Large intestine (tissue), 3 donors: ENCODE data around the gene GRAMD1B. TPM values are rescaled to one million over a fixed set of nuclear protein-coding genes. Genes with fewer than 3 reads are reported as not detected.
"Not testable (repeated sequence)": the region's sequence is repeated elsewhere in the genome, so short reads cannot be mapped to it uniquely, and the experiment has no call there.

ENCODE experiments used
- DNase-seq, 2 donors: peaks; one replicate each; pipeline versions ENCODE4 v3.0.0 to v3.0.0-alpha.2; 2013
- H3K27ac ChIP-seq: one replicate; pipeline ENCODE4 v1.5.1; 2013; ENCODE audit warnings: low read length
- H3K27me3 ChIP-seq: 2 replicates; pipeline ENCODE4 v1.6.1; 2013; ENCODE audit warnings: low read length; ENCODE audit not compliant: control insufficient read depth, insufficient read depth
- H3K36me3 ChIP-seq: 2 replicates; pipeline ENCODE4 v1.6.1; 2013; ENCODE audit warnings: low read length; ENCODE audit not compliant: control insufficient read depth, insufficient read depth
- H3K4me1 ChIP-seq: one replicate; pipeline ENCODE4 v1.6.1; 2013; ENCODE audit warnings: low read length; ENCODE audit not compliant: control insufficient read depth, insufficient read depth
- H3K4me3 ChIP-seq: one replicate; pipeline ENCODE4 v1.5.1; 2013; ENCODE audit warnings: low read length
- H3K9me3 ChIP-seq: one replicate; pipeline ENCODE4 v1.6.1; 2013; ENCODE audit warnings: mild to moderate bottlenecking, low read depth, low read length, moderate library complexity; ENCODE audit not compliant: control insufficient read depth
- WGBS: methylation state at CpG from one replicate; pipeline ENCODE4 v1.1.5; 2013; ENCODE audit warnings: low lambda C conversion rate; ENCODE audit not compliant: insufficient coverage; 5-methylcytosine and 5-hydroxymethylcytosine counted together
- polyA plus RNA-seq: library from polyadenylated mRNA; unstranded; fragments of 120-200 nt; gene quantifications from one replicate; pipeline ENCODE4 v1.2.1, GENCODE V29; 2013

Gene GRAMD1B
- polyA plus RNA-seq, 1 donor = 51.5 TPM

DNA sequence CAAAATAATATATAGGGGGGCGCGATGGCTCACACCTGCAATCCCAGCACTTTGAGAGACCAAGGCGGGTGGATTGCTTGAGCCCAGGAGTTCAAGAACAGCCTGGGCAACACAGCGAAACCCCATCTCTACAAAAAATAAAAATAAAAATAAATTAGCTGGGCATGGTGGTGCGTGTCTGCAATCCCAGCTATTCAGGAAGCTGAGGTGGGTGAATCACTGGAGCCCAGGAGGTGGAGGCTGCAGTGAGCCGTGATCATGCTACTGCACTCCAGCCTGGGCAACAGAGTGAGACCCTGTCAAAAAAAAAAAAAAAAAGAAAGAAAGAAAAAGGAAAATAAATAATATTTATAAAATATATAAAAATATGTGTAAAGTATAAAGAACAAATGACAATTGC, 90.4 kb downstream of the GRAMD1B start:
- H3K36me3 ChIP-seq, H3K27me3 ChIP-seq, H3K4me3 ChIP-seq, DNase-seq, H3K27ac ChIP-seq, H3K9me3 ChIP-seq, H3K4me1 ChIP-seq: not testable (repeated sequence)
- 100% methylated on average over 1 of the region's 6 CpGs for WGBS

DNA sequence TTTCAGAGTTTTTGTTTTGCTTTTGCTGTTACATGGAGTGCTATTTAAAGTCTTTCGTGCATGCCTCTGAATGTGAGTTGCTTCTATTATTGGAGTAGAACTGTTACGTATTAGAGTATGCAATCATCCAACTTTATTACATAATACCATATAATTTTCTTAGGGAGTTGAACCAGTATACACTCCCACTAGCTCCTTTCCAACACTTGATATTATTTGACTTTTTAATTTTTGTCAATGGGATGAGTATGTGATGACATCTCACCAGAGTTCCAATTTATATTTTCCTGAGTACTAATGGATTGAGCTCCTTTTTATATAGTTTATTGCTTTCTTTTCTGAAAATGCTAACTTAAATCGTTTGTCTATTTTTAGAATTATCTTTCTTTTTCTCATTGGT, 90.9 kb downstream of the GRAMD1B start:
- H3K4me1 ChIP-seq = no peaks in the 10 kb centered on the region
- DNase-seq = no peak
- H3K36me3 ChIP-seq = peaks cover 5% of the 10 kb centered on the region
- H3K9me3 ChIP-seq = no peaks in the 10 kb centered on the region
- no peaks in the 10 kb centered on the region for H3K27me3 ChIP-seq
- no peak overlapping the region for H3K4me3 ChIP-seq
- H3K27ac ChIP-seq = no peak overlapping the region
- WGBS = 89% methylated on average over 1 of the region's 3 CpGs

DNA sequence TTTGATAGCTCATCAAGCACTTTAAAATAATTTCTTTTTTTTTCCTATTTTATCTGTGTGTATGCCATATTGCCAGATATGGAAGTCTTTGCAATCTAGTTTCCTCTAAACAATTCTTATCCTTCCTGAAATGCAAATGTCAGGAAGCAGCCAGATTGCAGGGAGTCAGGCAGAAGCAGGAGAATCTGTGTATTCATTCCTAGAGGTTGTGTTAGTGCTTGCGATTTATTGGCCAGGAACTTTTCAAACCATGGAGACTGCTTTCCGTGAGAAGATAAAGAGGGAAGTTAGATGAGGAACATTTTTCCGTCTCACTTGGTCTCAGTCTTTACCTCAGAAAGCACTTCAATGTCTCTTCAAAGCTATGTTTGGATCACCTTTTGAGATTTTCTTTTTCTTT, 91.9 kb downstream of the GRAMD1B start:
- Histone ChIP-seq H3K9me3 (no peaks in the 10 kb centered on the region), H3K4me1 (no peaks in the 10 kb centered on the region), H3K36me3 (peaks cover 6% of the 10 kb centered on the region), H3K27ac (no peak overlapping the region), H3K27me3 (no peaks in the 10 kb centered on the region), H3K4me3 (no peak overlapping the region)
- DNase-seq = no peak
- WGBS = 100% methylated on average over 3 of the region's 3 CpGs

DNA sequence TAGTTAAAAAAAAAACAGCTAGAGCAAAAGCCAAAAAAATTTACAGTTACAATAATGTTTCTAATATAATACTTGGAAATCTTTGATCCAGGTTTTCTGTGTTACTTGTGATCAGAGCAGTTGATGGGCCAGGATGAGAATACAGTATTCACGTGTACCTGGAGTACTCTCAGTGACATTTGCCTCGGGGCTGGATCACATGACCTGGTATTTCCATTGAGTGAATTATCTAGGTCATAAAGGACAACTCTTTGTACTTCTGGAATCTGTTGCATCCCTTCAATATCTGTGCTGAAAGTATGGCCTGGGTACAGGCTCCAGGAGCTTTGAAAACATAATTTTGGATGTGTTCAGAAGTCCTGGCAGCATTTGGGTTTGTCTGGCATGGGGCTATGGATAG, 93.5 kb downstream of the GRAMD1B start:
- DNase-seq = peak; percentile 26 to 52
- Histone ChIP-seq H3K4me3 (no peak overlapping the region), H3K36me3 (peaks cover 9% of the 10 kb centered on the region), H3K27me3 (no peaks in the 10 kb centered on the region), H3K4me1 (no peaks in the 10 kb centered on the region), H3K9me3 (no peaks in the 10 kb centered on the region), H3K27ac (no peak overlapping the region)
- no CpG with 5 or more reads among the region's 2 CpGs for WGBS

DNA sequence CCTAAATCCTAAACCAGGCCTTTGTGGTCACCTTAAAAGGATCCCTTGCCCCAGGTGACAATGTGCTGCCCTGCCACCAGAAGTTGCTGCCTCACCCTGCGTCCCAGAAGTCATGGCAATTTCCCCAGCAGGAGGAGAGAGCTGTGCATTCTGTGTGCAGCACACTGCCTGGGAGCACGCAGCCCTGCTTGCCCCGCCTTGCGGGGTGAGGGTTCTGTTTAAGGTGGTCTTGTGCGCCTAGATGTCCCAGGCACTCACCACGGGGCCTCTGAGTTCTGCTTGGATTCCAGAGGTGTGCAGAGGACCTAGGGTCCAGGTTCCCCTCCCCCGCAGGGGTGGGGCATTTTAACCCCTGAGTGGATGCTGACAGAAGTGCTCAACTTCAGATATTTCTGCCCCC, 95.0 kb downstream of the GRAMD1B start:
- WGBS = no CpG with 5 or more reads among the region's 7 CpGs
- no peak overlapping the region for H3K4me3 ChIP-seq

DNA sequence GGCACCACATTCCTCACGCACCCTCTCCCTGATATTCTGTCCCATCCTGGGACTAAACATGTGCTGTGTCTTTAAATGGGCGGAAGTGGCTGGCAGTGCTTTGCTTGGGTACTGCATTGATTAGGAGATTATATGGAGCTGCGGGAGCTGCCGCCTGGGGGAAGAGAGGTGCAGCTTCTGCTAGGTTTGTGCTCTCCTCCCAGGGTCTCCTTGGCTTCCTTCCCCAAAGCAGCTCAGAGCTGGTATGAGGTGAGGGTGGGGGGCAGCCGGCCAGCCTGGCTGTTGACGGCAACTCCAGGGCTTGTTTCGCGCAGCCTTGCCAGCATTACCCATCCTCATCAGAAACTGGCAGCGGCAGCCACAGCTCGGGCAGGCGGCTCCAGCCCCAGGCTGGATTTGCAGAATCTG, 95.4 kb downstream of the GRAMD1B start:
- H3K4me3 ChIP-seq = no peak overlapping the region
- H3K27me3 ChIP-seq = no peaks in the 10 kb centered on the region
- H3K27ac ChIP-seq = no peak overlapping the region
- WGBS = no CpG with 5 or more reads among the region's 11 CpGs
- H3K9me3 ChIP-seq = no peaks in the 10 kb centered on the region
- H3K4me1 ChIP-seq = no peaks in the 10 kb centered on the region
- peaks cover 12% of the 10 kb centered on the region for H3K36me3 ChIP-seq
- DNase-seq = no peak

More for the DNA sequence above, 95.0 kb downstream of the GRAMD1B start:
- no peak for DNase-seq
- Histone ChIP-seq H3K27ac (no peak overlapping the region), H3K36me3 (peaks cover 12% of the 10 kb centered on the region), H3K27me3 (no peaks in the 10 kb centered on the region), H3K4me1 (no peaks in the 10 kb centered on the region), H3K9me3 (no peaks in the 10 kb centered on the region)

DNA sequence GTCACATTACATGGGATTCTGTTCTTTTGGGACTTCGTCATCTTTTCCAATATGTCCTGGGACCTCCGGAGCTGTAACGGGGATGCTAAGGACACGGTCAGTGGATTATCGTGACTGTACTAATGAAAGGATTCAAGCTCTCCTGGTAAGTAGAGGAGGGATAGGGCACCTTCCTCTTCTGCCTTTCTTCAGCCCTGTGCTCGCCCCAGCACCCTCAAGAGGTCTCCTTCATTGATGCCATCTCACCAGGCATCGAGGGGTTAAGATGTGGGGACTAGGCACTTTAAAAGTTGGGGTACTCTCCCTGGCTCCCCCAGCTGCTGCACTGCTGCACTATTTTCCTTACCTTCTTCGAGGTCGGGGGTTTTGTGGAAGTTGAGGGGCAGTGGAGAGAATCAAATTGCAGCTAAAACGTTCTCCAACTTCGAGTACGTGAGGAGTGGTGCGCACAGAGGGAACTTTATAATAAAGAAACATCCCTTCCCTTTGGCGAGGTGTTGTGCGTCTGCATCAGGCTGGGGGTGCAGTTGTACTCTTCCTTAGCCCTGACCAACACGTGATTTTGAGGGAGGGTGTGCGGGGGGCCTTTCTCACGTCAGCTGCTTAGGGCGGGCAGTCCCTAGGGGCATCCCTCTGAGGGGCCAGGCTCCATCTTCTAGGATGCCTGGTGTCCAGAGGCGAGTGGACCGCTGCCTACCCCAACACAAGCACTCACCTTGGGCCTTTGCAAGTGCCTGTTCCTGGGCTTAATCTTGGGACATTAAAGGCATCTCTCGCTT, 96.1 kb downstream of the GRAMD1B start:
- WGBS = 100% methylated on average over 1 of the region's 22 CpGs
- no peaks in the 10 kb centered on the region for H3K4me1 ChIP-seq
- no peaks in the 10 kb centered on the region for H3K9me3 ChIP-seq
- H3K27ac ChIP-seq = no peak overlapping the region
- no peak overlapping the region for H3K4me3 ChIP-seq
- H3K36me3 ChIP-seq = peaks cover 12% of the 10 kb centered on the region
- DNase-seq = no peak
- H3K27me3 ChIP-seq = no peaks in the 10 kb centered on the region

DNA sequence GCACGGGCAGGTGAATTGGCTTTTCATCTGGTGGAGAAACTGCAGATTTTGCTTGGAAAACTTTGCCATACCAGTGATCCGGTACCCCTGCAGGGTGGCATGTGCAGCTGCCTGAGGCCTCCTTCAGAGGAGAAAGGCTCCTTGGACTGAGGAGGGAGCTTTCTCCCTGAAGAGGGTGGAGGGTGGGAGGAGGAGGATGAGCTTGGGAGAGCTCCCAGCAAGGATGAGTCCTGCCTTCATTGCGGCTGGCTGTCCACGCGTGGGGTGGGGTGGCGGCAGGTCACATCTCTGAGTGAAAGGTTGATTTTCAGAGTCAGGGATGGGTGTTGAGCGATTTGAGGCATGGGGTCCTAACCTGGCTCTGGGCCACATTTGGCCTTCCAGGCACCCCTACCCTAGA, 96.8 kb downstream of the GRAMD1B start:
- WGBS = no CpG with 5 or more reads among the region's 7 CpGs
- H3K36me3 ChIP-seq = peaks cover 13% of the 10 kb centered on the region
- no peak for DNase-seq

DNA sequence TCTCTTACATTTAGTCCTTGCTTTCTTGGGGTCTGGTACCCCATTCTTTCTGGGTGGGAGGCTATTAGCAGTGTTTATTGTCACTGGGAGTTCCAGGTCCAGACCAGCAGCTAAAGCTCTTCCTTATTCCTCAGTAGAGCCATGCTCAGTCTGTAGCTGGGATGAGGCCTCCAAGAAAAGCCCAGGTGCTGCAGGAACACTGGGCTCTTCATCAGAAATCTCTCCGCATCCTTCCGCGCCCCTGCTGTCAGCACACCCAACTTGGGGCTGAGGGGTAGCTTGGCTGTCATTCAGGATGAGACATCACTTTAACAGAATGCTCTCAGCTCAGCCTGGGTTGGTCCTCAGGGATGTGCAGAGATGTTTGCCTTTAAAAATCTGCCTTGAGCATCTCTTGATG, 97.5 kb downstream of the GRAMD1B start:
- Histone ChIP-seq H3K27me3 (no peaks in the 10 kb centered on the region), H3K4me3 (no peak overlapping the region), H3K27ac (no peak overlapping the region), H3K36me3 (peaks cover 16% of the 10 kb centered on the region), H3K9me3 (no peaks in the 10 kb centered on the region), H3K4me1 (no peaks in the 10 kb centered on the region)
- no peak for DNase-seq
- WGBS = no CpG with 5 or more reads among the region's 3 CpGs

More for the DNA sequence above, 96.8 kb downstream of the GRAMD1B start:
- no peaks in the 10 kb centered on the region for H3K27me3 ChIP-seq
- H3K27ac ChIP-seq = no peak overlapping the region
- H3K4me3 ChIP-seq = no peak overlapping the region
- H3K4me1 ChIP-seq = no peaks in the 10 kb centered on the region
- H3K9me3 ChIP-seq = no peaks in the 10 kb centered on the region

DNA sequence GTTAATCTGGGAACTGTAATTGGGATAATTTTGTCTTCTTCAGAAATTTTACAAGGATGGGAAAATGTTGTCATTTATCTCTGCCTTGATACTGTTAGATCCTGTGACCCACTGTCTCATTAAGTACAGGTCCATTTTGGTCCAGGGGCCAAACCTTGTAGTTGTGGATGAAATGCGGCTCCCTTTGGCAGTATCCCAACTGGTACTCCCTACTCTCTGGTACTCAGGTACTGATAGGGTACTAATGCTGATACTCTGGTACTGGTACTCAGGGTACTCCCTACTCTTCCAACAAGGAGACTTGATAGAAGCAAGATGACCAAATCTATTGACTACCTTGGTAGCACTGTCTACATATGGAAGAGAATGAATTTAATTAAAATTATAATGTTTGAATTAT, 97.9 kb downstream of the GRAMD1B start:
- no peaks in the 10 kb centered on the region for H3K27me3 ChIP-seq
- H3K4me3 ChIP-seq = no peak overlapping the region
- WGBS = no CpG with 5 or more reads among the region's 1 CpG
- H3K9me3 ChIP-seq = no peaks in the 10 kb centered on the region
- no peaks in the 10 kb centered on the region for H3K4me1 ChIP-seq
- no peak for DNase-seq
- no peak overlapping the region for H3K27ac ChIP-seq
- peaks cover 16% of the 10 kb centered on the region for H3K36me3 ChIP-seq

DNA sequence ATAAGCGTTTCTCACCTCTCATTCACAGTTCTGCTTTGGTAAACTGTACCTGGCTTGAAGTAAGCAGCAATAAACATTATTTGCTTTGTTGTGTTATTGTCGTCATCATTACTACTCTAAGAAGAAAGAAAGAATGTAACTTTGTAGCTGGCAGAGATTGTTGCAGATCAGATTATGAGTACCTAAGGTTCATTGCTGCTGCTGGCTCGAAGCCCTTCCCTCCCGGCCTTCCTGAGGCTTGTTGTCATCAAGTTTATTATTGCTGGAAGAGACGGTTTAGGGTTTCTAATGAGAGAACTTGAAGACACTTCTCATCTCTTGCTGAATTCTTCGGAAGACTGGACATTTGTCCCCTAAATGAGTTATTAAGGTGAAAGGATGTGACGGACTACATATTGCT, 101.3 kb downstream of the GRAMD1B start:
- Histone ChIP-seq H3K36me3 (peaks cover 12% of the 10 kb centered on the region), H3K4me3 (no peak overlapping the region), H3K27ac (no peak overlapping the region), H3K9me3 (no peaks in the 10 kb centered on the region), H3K27me3 (no peaks in the 10 kb centered on the region), H3K4me1 (no peaks in the 10 kb centered on the region)
- no peak for DNase-seq
- WGBS = no CpG with 5 or more reads among the region's 7 CpGs
